B cell (primary cell): ENCODE measurements around the gene DNTT. TPM values are rescaled to one million over a fixed set of nuclear protein-coding genes. Genes with fewer than 3 reads are reported as not detected.

Experiments
- ATAC-seq: fragments of 200-7000 bp; cut with Tn5 transposase; one replicate; pipeline ENCODE4 v1.10.0; 2021; ENCODE audit warnings: low read depth, mild to moderate bottlenecking, moderate number of reproducible peaks, moderate library complexity
- CTCF ChIA-PET: fragments of 350-600 bp; sonication (Branson Sonifier 250); formaldehyde crosslinking; loops from one replicate; lab custom pipeline; 2021; ENCODE audit warnings: antibody characterized with exemption, inconsistent platforms; lab: Charles Lee
- POLR2A ChIA-PET: fragments of 350-600 bp; sonication (Branson Sonifier 250); formaldehyde crosslinking; loops from one replicate; lab custom pipeline; 2021; ENCODE audit warnings: antibody characterized with exemption; lab: Charles Lee
- DNase-seq: peaks from one replicate; pipeline ENCODE4 v3.0.0; 2013
- H2AFZ ChIP-seq: 2 replicates; pipeline ENCODE4 v1.6.1; 2012; ENCODE audit warnings: mild to moderate bottlenecking, low read depth, low read length; ENCODE audit not compliant: insufficient read depth, poor library complexity, severe bottlenecking
- H3K27ac ChIP-seq, 2 donors: 1 replicate in 1 of 2; 2 replicates in 1 of 2; pipeline ENCODE4 v1.5.1; 2012 to 2013; ENCODE audit warnings: low read length in 2 of 2, mild to moderate bottlenecking in 2 of 2, moderate library complexity in 1 of 2
- H3K27me3 ChIP-seq, 4 experiments: fragments of 200-600 bp in 1 of 4; sonication (generic) in 1 of 4; replicated peaks in 1 of 4; 1 replicate in 2 of 4; 2 replicates in 2 of 4; pipeline versions ENCODE4 v1.6.1 to v1.7.0; 2013 to 2016; ENCODE audit warnings: low read length in 3 of 4, mild to moderate bottlenecking in 2 of 4, mixed read lengths in 1 of 4, moderate library complexity in 1 of 4; ENCODE audit not compliant: insufficient read depth in 4 of 4, control insufficient read depth in 3 of 4; ENCODE audit errors: control extremely low read depth in 1 of 4
- H3K36me3 ChIP-seq, 2 experiments: replicated peaks in 1 of 2; 1 replicate in 1 of 2; 2 replicates in 1 of 2; pipeline versions ENCODE4 v1.6.1 to v1.7.1; 2013; ENCODE audit warnings: low read length in 1 of 2; ENCODE audit not compliant: insufficient read depth in 2 of 2, control insufficient read depth in 1 of 2; ENCODE audit errors: control extremely low read depth in 1 of 2, extremely low read depth in 1 of 2
- H3K4me1 ChIP-seq, 2 donors: fragments of 200-600 bp in 1 of 2; sonication (generic) in 1 of 2; 1 replicate in 1 of 2; 2 replicates in 1 of 2; pipeline versions ENCODE4 v1.5.1 to v1.6.1; 2013 to 2017; ENCODE audit warnings: low read length in 2 of 2; ENCODE audit not compliant: control insufficient read depth in 2 of 2, insufficient read depth in 2 of 2
- H3K4me2 ChIP-seq: replicated peaks from 2 replicates; pipeline ENCODE3; 2012; ENCODE audit warnings: mild to moderate bottlenecking, low read depth, low read length; ENCODE audit not compliant: poor library complexity, severe bottlenecking
- H3K4me3 ChIP-seq, 5 experiments: fragments of 200-600 bp in 1 of 5; sonication (generic) in 1 of 5; 1 replicate in 3 of 5; 2 replicates in 2 of 5; pipeline versions ENCODE4 v1.5.1 to v1.7.0; 2011 to 2016; ENCODE audit warnings: low read length in 4 of 5, mild to moderate bottlenecking in 4 of 5, low read depth in 2 of 5, control low read depth in 1 of 5, moderate library complexity in 1 of 5; ENCODE audit not compliant: insufficient read depth in 1 of 5; ENCODE audit errors: control extremely low read depth in 1 of 5, extremely low read depth in 1 of 5
- H3K79me2 ChIP-seq: fragments of 200-600 bp; sonication (generic); one replicate; pipeline ENCODE4 v1.6.0; 2016; ENCODE audit warnings: low read length; ENCODE audit not compliant: control insufficient read depth, insufficient read depth
- H3K9ac ChIP-seq: fragments of 200-600 bp; sonication (generic); 2 replicates; pipeline ENCODE4 v1.6.1; 2017; ENCODE audit warnings: mild to moderate bottlenecking, low read length, moderate library complexity
- H3K9me3 ChIP-seq, 3 donors: one replicate each; pipeline versions ENCODE4 v1.6.1 to v1.7.1; 2013; ENCODE audit warnings: low read length in 2 of 3; ENCODE audit not compliant: control insufficient read depth in 2 of 3, insufficient read depth in 1 of 3; ENCODE audit errors: control extremely low read depth in 1 of 3
- H4K20me1 ChIP-seq: 2 replicates; pipeline ENCODE4 v1.6.0; 2012; ENCODE audit warnings: mild to moderate bottlenecking, low read length; ENCODE audit not compliant: insufficient read depth, control insufficient read depth, poor library complexity, severe bottlenecking
- H3K27ac Mint-ChIP-seq: one replicate; pipeline ENCODE4 v1.8.0; 2021; ENCODE audit warnings: mixed read lengths
- H3K27me3 Mint-ChIP-seq: one replicate; pipeline ENCODE4 v1.8.0; 2021; ENCODE audit warnings: mixed read lengths
- H3K4me1 Mint-ChIP-seq: one replicate; pipeline ENCODE4 v1.8.0; 2021; ENCODE audit warnings: mixed read lengths
- H3K4me3 Mint-ChIP-seq: one replicate; pipeline ENCODE4 v1.8.0; 2021; ENCODE audit warnings: mixed read lengths
- H3K9me3 Mint-ChIP-seq: one replicate; pipeline ENCODE4 v1.8.0; 2022; ENCODE audit warnings: mixed read lengths; ENCODE audit not compliant: insufficient read depth
- EZH2 ChIP-seq: IDR thresholded peaks from 2 replicates; pipeline ENCODE4 v1.6.1; 2012; ENCODE audit warnings: borderline replicate concordance, low read depth, mild to moderate bottlenecking, moderate library complexity, low read length; ENCODE audit not compliant: insufficient read depth, poor library complexity, severe bottlenecking
- WGBS: methylation state at CpG from one replicate; pipeline ENCODE4 v1.1.5; 2013; ENCODE audit warnings: missing lambda C conversion rate; ENCODE audit not compliant: insufficient coverage; 5-methylcytosine and 5-hydroxymethylcytosine counted together
- intact Hi-C: fragments of 100-400 bp; cut with micrococcal nuclease; formaldehyde crosslinking; loops from one replicate; pipeline ENCODE4 v1.10.0; 2022
- polyA plus RNA-seq: library from polyadenylated mRNA; depleted of rRNA; stranded (reverse); fragments of >200 nt; gene quantifications from 2 replicates; pipeline ENCODE4 v1.2.3, GENCODE V29; 2012
- total RNA-seq, 2 donors: library from RNA; stranded (reverse); fragments of 120-200 nt in 1 of 2; gene quantifications; 1 replicate in 1 of 2; 2 replicates in 1 of 2; pipeline versions ENCODE4 v1.2.3 to v1.2.4, GENCODE V29; 2013 to 2022
- TF ChIP-seq, protein P1 (sequence below): fragments of 200-600 bp; IDR thresholded peaks from one replicate; pipeline ENCODE4 v1.8.0; 2022; ENCODE audit warnings: antibody characterized with exemption, mild to moderate bottlenecking

Gene DNTT
- total and polyA plus RNA-seq, 2 donors (not counting 1 experiment from before 2014, with no cell fraction given) = not detected

DNA sequence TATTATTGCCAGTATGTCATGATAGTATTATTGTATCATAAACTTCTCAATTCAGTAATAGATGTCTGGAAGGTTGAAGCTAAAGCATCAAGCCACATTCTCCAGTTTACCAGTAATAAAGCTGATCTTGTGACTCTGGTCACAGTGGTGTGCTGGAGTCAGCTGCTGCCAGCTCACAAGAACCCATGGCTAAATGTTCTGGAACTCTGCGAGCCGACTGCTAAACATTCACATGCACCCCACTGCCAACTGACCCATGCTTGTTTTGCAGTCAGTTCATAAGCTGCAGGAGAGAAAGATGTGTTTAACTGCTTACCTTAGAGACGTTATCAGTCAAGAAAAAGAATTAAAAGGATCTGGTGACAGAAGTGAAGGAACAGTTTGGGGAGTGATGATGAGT, 5.9 kb upstream of the DNTT start:
- ChIA-PET CTCF (interaction anchor here (1.6 to 13.8 kb wide), 3 partner anchors 37 to 281 kb away, joined by 7 to 964 read pairs (median 7); no protein-coding TSS in a partner anchor), POLR2A (interaction anchor here (0.6 kb wide), 1 partner anchor 12 kb away, joined by 3 read pairs; no protein-coding TSS in a partner anchor)
- Histone ChIP-seq H3K27me3 (no peaks in the 10 kb centered on the region), H2AFZ (peak overlapping the region; percentile 37), H3K9ac (no peak overlapping the region), H3K4me2 (no peak overlapping the region), H4K20me1 (no peaks in the 10 kb centered on the region), H3K36me3 (no peaks in the 10 kb centered on the region), H3K79me2 (peaks cover 7% of the 10 kb centered on the region), H3K9me3 (no peaks in the 10 kb centered on the region), H3K4me3 (no peak overlapping the region), H3K27ac (peak overlapping the region in 1 of 2 donors; percentile 11), H3K4me1 (peaks cover 27% of the 10 kb centered on the region in 2 donors)
- Mint-ChIP-seq H3K27me3 (peaks cover 11% of the 10 kb centered on the region), H3K4me3 (no peak overlapping the region), H3K9me3 (no peaks in the 10 kb centered on the region), H3K4me1 (peaks cover 47% of the 10 kb centered on the region), H3K27ac (no peak overlapping the region)
- WGBS = 87% methylated on average over 3 of the region's 3 CpGs
- TF ChIP-seq EZH2 = no peak
- TF ChIP-seq, protein P1, sequence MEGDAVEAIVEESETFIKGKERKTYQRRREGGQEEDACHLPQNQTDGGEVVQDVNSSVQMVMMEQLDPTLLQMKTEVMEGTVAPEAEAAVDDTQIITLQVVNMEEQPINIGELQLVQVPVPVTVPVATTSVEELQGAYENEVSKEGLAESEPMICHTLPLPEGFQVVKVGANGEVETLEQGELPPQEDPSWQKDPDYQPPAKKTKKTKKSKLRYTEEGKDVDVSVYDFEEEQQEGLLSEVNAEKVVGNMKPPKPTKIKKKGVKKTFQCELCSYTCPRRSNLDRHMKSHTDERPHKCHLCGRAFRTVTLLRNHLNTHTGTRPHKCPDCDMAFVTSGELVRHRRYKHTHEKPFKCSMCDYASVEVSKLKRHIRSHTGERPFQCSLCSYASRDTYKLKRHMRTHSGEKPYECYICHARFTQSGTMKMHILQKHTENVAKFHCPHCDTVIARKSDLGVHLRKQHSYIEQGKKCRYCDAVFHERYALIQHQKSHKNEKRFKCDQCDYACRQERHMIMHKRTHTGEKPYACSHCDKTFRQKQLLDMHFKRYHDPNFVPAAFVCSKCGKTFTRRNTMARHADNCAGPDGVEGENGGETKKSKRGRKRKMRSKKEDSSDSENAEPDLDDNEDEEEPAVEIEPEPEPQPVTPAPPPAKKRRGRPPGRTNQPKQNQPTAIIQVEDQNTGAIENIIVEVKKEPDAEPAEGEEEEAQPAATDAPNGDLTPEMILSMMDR = no peak
- intact Hi-C loops = loop anchor here (10.0 kb wide), 1 partner anchor 254 kb away; the partner anchor contains the start of gene CCNJ
- DNase-seq (no peak), ATAC-seq (no peak)

DNA sequence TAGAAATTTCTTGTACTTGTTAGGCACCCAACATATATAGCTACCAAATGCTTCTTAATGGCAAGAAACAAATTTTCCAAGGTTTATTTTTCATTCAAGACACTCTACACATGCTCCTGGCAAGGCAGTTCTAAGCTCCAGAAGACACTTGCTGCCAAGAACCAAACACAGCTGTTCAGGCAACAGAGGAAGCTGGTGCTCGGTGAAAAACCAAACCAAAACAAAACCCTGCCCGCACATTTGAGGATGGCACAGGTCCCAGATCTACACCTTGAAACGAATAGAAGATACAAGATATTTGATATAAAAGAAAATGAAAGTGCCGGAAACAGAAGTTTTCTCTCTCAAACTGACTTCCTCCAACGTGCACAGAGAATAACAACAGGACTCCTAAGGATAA, 4.9 kb upstream of the DNTT start:
- no peaks in the 10 kb centered on the region for H4K20me1 ChIP-seq
- DNase-seq = peak; percentile 31
- H3K9me3 ChIP-seq = no peaks in the 10 kb centered on the region
- ChIA-PET POLR2A (interaction anchor here (1.2 kb wide), 1 partner anchor 12 kb away, joined by 3 read pairs; no protein-coding TSS in a partner anchor), CTCF (interaction anchor here (1.0 to 13.8 kb wide), 4 partner anchors 35 to 282 kb away, joined by 3 to 964 read pairs (median 7); no protein-coding TSS in a partner anchor)
- H2AFZ ChIP-seq = peak overlapping the region; percentile 60
- H3K4me3 ChIP-seq = peak overlapping the region in 4 of 5 experiments; percentile 1 to 52 (median 26)
- WGBS = no CpG with 5 or more reads among the region's 5 CpGs
- Mint-ChIP-seq H3K9me3 (no peaks in the 10 kb centered on the region), H3K4me1 (peaks cover 48% of the 10 kb centered on the region), H3K27me3 (peaks cover 21% of the 10 kb centered on the region), H3K27ac (peak overlapping the region; percentile 89), H3K4me3 (peak overlapping the region; percentile 70)
- peak overlapping the region; percentile 56 for H3K4me2 ChIP-seq
- H3K79me2 ChIP-seq = peaks cover 3% of the 10 kb centered on the region
- H3K9ac ChIP-seq = peak overlapping the region; percentile 37
- TF ChIP-seq EZH2 = no peak
- TF ChIP-seq, protein P1 = no peak
- peak; percentile 47 for ATAC-seq
- H3K27me3 ChIP-seq = peaks cover 0 to 4% (median 2%) of the 10 kb centered on the region in 4 experiments
- peak overlapping the region; percentile 64 to 65 for H3K27ac ChIP-seq
- peaks cover 29% of the 10 kb centered on the region in 2 donors for H3K4me1 ChIP-seq
- intact Hi-C loops = loop anchor here (10.0 kb wide), 1 partner anchor 255 kb away; the partner anchor contains the start of gene CCNJ
- no peaks in the 10 kb centered on the region for H3K36me3 ChIP-seq
